Stimulated activated memory B cell treated with anti-CD40 and anti-IgM and Interleukin-4, amounts not matched to agents 10 μg/mL and 1 μg/mL and 100 μg/mL, for 72 hours (primary cell): ENCODE data around the gene KDM4F.

ENCODE experiments used
- ATAC-seq: fragments of 150-1000 bp; cut with Tn5 transposase; 2 replicates; pipeline ENCODE4 v1.10.0; 2021
- H3K27ac Mint-ChIP-seq: one replicate; pipeline ENCODE4 v1.8.0; 2022; ENCODE audit warnings: mild to moderate bottlenecking, mixed read lengths
- H3K27me3 Mint-ChIP-seq: one replicate; pipeline ENCODE4 v1.8.0; 2022; ENCODE audit warnings: mixed read lengths
- H3K36me3 Mint-ChIP-seq: one replicate; pipeline ENCODE4 v1.8.0; 2022; ENCODE audit warnings: mixed read lengths
- H3K4me1 Mint-ChIP-seq: one replicate; pipeline ENCODE4 v1.8.0; 2022; ENCODE audit warnings: mixed read lengths
- H3K4me3 Mint-ChIP-seq: one replicate; pipeline ENCODE4 v1.8.0; 2022; ENCODE audit warnings: mild to moderate bottlenecking, moderate library complexity, mixed read lengths
- H3K9me3 Mint-ChIP-seq: one replicate; pipeline ENCODE4 v1.8.0; 2022; ENCODE audit warnings: mixed read lengths

The KDM4F gene

GRCh38 chr11:95045812-95046211 is 3.4 kb upstream of the KDM4F start:
- peaks cover 42% of the 10 kb centered on the region for H3K27me3 Mint-ChIP-seq
- H3K36me3 Mint-ChIP-seq, result no peaks in the 10 kb centered on the region
- H3K4me3 Mint-ChIP-seq, result no peak overlapping the region
- ATAC-seq, result no peak
- H3K4me1 Mint-ChIP-seq, result peaks cover 12% of the 10 kb centered on the region
- H3K27ac Mint-ChIP-seq, result no peak overlapping the region
- no peaks in the 10 kb centered on the region for H3K9me3 Mint-ChIP-seq

DNA sequence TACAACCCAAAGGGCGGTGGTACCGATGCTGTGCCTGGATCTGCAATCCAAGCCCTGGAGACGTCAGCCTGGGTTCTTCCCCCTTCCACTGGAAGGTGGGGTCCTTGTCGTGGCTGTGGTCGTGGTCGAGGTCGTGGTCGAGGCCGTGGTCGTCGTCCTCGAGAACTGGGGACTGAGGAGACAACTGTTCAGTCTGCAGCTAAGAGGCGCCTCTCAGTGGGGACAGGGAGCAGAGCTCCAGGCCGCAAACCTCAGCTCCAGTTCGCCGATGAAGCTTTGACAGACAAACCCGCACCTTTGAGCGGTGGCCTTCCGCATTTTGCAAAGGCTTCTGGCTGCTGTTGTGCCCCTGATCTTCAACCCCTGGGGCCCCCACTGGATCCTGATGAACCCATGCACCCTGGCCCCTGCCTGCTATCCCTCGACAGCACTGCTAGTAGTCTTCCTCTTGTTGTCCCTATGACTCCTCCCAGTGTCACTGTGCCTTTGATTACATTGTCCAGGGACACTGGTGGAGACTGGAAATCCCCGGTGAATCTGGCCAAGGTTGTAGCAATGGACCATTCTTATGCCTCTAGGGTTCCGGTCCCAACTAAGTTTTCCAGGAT is 1.5 kb downstream of the KDM4F start:
- no peak for ATAC-seq
- H3K27ac Mint-ChIP-seq, result no peak overlapping the region
- peaks cover 15% of the 10 kb centered on the region for H3K27me3 Mint-ChIP-seq
- H3K36me3 Mint-ChIP-seq, result no peaks in the 10 kb centered on the region
- H3K4me3 Mint-ChIP-seq, result no peak overlapping the region
- H3K4me1 Mint-ChIP-seq, result peaks cover 9% of the 10 kb centered on the region
- no peaks in the 10 kb centered on the region for H3K9me3 Mint-ChIP-seq

DNA sequence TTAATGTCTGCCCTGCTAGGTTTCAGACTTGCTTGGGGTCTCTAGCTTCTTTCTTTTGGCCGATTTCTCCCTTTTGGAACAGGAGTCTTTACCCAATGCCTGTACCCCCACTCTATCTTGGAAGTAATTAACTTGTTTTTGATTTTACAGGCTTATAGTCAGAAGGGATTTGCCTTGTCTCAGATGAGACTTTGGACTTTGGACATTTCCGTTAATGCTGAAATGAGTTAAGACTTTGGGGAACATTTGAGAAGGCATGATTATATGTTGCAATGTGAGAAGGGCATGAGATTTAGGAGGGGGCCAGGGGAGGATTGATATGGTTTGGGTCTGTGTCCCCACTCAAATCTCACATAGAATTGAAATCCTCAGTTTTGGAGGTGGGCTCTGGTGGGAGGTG is 5.1 kb downstream of the KDM4F start:
- H3K27me3 Mint-ChIP-seq, result no peaks in the 10 kb centered on the region
- H3K4me3 Mint-ChIP-seq, result no peak overlapping the region
- no peaks in the 10 kb centered on the region for H3K36me3 Mint-ChIP-seq
- H3K27ac Mint-ChIP-seq, result no peak overlapping the region
- peaks cover 9% of the 10 kb centered on the region for H3K4me1 Mint-ChIP-seq
- no peak for ATAC-seq
- H3K9me3 Mint-ChIP-seq, result no peaks in the 10 kb centered on the region

DNA sequence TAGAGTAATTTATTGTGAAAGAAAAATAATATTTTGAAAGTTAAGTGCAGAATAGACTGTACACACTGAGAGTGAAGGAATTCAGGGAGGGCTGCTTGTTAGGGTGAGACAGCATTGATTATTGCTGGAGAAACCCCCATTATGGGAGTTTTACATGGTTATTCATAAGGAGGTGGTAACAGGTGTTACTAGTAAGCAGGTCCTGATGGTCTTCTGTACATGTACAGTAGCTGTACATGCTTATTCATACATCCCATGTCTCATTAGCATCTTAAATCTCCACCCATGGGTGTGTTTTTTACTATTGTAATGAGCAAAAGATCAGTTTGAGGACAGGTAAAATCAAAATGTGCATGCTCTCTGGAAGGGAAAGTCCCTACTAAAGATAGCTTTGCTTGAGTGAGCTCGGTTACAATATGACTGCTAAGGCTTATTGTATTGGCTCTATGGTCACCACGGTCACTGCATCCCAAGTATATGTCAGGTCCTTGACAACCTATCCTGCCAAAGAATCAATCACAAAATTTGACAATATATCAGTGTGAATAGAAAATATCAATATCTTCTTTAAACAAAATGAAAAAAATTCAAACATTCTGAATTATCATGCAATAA is 6.2 kb downstream of the KDM4F start:
- no peak overlapping the region for H3K4me3 Mint-ChIP-seq
- H3K27ac Mint-ChIP-seq, result no peak overlapping the region
- H3K36me3 Mint-ChIP-seq, result no peaks in the 10 kb centered on the region
- H3K9me3 Mint-ChIP-seq, result no peaks in the 10 kb centered on the region
- H3K27me3 Mint-ChIP-seq, result no peaks in the 10 kb centered on the region
- peaks cover 9% of the 10 kb centered on the region for H3K4me1 Mint-ChIP-seq
- ATAC-seq, result peak; percentile 79

GRCh38 chr11:95057959-95058358 is 8.7 kb downstream of the KDM4F start:
- Mint-ChIP-seq H3K36me3 (no peaks in the 10 kb centered on the region), H3K27ac (no peak overlapping the region), H3K4me1 (peaks cover 9% of the 10 kb centered on the region), H3K4me3 (no peak overlapping the region), H3K9me3 (no peaks in the 10 kb centered on the region), H3K27me3 (no peaks in the 10 kb centered on the region)
- no peak for ATAC-seq

- ATAC-seq, result no peak
- Mint-ChIP-seq H3K36me3 (no peaks in the 10 kb centered on the region), H3K9me3 (no peaks in the 10 kb centered on the region), H3K27me3 (no peaks in the 10 kb centered on the region), H3K4me1 (peaks cover 9% of the 10 kb centered on the region), H3K4me3 (no peak overlapping the region), H3K27ac (no peak overlapping the region)
Observed at GRCh38 chr11:95058621-95059020, 9.4 kb downstream of the KDM4F start.

GRCh38 chr11:95059046-95059445 is 9.8 kb downstream of the KDM4F start:
- H3K9me3 Mint-ChIP-seq, result no peaks in the 10 kb centered on the region
- H3K27ac Mint-ChIP-seq, result no peak overlapping the region
- H3K36me3 Mint-ChIP-seq, result no peaks in the 10 kb centered on the region
- H3K4me3 Mint-ChIP-seq, result no peak overlapping the region
- H3K4me1 Mint-ChIP-seq, result peaks cover 9% of the 10 kb centered on the region
- H3K27me3 Mint-ChIP-seq, result no peaks in the 10 kb centered on the region
- ATAC-seq, result no peak

GRCh38 chr11:95065336-95065735 is 16.1 kb downstream of the KDM4F start:
- H3K4me1 Mint-ChIP-seq, result peaks cover 25% of the 10 kb centered on the region
- no peak overlapping the region for H3K4me3 Mint-ChIP-seq

GRCh38 chr11:95066716-95067038 is 17.5 kb downstream of the KDM4F start, which contains the start of gene SRSF8:
SRSF8 (plus strand) TSS chr11:95066919; CDS start chr11:95067227, 308 bp downstream.
- Mint-ChIP-seq H3K4me1 (peaks cover 32% of the 10 kb centered on the region), H3K9me3 (no peaks in the 10 kb centered on the region), H3K27me3 (no peaks in the 10 kb centered on the region), H3K36me3 (peaks cover 14% of the 10 kb centered on the region), H3K27ac (peak within 1 kb of the TSS; percentile 97), H3K4me3 (peak within 1 kb of the TSS; percentile 100)
- peak; percentile 68 for ATAC-seq

More at GRCh38 chr11:95065336-95065735, 16.1 kb downstream of the KDM4F start:
- Mint-ChIP-seq H3K27me3 (no peaks in the 10 kb centered on the region), H3K9me3 (no peaks in the 10 kb centered on the region), H3K27ac (no peak overlapping the region), H3K36me3 (peaks cover 8% of the 10 kb centered on the region)
- no peak for ATAC-seq

DNA sequence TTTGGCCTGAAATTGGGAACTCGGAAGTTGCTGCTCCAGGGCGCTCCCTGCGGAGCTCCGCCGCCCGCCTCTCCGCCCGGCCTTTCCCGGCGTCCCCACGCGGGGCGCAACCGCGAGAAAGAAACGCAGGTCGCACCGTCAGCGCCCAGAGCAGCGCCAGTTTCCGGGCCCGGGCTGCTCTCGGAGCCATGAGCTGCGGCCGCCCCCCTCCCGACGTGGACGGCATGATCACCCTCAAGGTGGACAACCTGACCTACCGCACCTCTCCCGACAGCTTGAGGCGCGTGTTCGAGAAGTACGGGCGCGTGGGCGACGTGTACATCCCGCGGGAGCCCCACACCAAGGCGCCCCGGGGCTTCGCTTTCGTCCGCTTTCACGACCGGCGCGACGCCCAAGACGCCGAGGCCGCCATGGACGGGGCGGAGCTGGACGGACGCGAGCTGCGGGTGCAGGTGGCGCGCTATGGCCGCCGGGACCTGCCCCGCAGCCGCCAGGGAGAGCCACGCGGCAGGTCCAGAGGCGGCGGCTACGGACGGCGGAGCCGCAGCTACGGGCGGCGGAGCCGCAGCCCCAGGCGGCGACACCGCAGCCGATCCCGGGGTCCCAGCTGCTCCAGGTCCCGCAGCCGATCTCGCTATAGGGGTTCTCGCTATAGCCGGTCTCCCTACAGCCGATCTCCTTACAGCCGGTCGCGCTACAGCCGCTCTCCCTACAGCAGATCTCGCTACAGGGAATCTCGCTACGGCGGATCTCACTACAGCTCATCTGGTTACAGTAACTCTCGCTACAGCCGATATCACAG is 18.0 kb downstream of the KDM4F start:
- peak overlapping the region; percentile 97 for H3K27ac Mint-ChIP-seq

DNA sequence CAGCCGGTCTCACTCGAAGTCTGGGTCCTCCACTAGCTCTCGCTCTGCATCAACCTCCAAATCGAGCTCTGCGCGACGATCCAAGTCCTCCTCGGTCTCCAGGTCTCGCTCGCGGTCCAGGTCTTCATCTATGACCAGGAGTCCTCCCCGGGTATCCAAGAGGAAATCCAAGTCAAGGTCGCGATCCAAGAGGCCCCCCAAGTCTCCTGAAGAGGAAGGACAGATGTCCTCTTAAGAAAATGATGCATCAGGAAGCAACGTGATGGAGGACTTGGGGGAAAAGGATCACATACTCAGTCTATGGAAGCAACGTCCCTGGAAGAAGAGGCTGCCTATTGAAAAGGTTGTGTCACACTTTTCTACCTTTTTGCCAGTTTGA is 18.6 kb downstream of the KDM4F start:
- H3K27ac Mint-ChIP-seq, result peak overlapping the region; percentile 97
- no peaks in the 10 kb centered on the region for H3K27me3 Mint-ChIP-seq
- H3K4me3 Mint-ChIP-seq, result peak overlapping the region; percentile 100
- ATAC-seq, result no peak
- peaks cover 18% of the 10 kb centered on the region for H3K36me3 Mint-ChIP-seq
- H3K9me3 Mint-ChIP-seq, result no peaks in the 10 kb centered on the region
- peaks cover 36% of the 10 kb centered on the region for H3K4me1 Mint-ChIP-seq

More for the DNA sequence above, 18.0 kb downstream of the KDM4F start:
- peak; percentile 86 for ATAC-seq
- H3K36me3 Mint-ChIP-seq, result peaks cover 14% of the 10 kb centered on the region
- peak overlapping the region; percentile 100 for H3K4me3 Mint-ChIP-seq
- peaks cover 32% of the 10 kb centered on the region for H3K4me1 Mint-ChIP-seq
- H3K27me3 Mint-ChIP-seq, result no peaks in the 10 kb centered on the region
- H3K9me3 Mint-ChIP-seq, result no peaks in the 10 kb centered on the region

DNA sequence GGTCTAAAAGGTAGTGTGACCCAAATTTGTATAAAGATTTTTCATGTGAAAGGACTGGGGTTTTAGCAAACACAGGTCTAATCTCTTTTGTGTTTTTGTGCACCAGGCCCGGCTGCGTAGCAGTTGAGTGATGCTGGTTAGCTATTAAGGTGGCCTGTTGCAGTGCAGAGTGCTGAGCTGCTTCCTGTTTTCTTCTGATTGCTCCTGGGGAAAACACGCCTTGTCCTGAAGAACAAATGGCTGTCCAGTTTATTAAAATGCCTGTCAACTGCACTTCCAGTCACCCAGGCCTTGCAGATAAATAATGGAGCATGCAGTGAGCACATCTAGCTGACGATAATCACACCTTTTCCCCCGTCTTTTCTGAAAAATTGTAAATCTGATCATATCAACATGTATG is 19.3 kb downstream of the KDM4F start:
- no peaks in the 10 kb centered on the region for H3K9me3 Mint-ChIP-seq
- peaks cover 21% of the 10 kb centered on the region for H3K36me3 Mint-ChIP-seq
- H3K27me3 Mint-ChIP-seq, result no peaks in the 10 kb centered on the region
- peak overlapping the region; percentile 100 for H3K4me3 Mint-ChIP-seq
- peaks cover 38% of the 10 kb centered on the region for H3K4me1 Mint-ChIP-seq
- peak overlapping the region; percentile 97 for H3K27ac Mint-ChIP-seq
- ATAC-seq, result peak; percentile 81

DNA sequence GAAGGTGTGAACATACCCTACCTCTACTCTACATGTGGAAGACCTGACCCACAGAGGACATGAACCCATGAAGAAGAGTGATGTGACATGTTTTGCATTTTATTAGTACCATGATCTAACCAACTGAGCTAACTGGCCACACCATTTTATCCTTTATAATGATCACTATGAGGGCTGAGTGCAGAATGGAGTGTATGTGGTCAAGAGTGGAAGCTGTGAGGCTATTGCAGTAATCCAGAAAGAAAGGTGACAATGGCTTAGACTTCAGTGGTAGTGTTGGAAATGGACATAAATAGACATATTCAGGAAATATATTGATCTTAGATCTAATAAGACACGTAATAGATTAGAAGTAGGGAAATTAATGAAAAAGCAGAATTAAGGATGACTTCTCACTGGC is 21.2 kb downstream of the KDM4F start:
- peaks cover 21% of the 10 kb centered on the region for H3K36me3 Mint-ChIP-seq
- H3K4me1 Mint-ChIP-seq, result peaks cover 38% of the 10 kb centered on the region
- H3K27me3 Mint-ChIP-seq, result no peaks in the 10 kb centered on the region
- no peak overlapping the region for H3K27ac Mint-ChIP-seq
- ATAC-seq, result no peak
- H3K4me3 Mint-ChIP-seq, result no peak overlapping the region
- no peaks in the 10 kb centered on the region for H3K9me3 Mint-ChIP-seq

DNA sequence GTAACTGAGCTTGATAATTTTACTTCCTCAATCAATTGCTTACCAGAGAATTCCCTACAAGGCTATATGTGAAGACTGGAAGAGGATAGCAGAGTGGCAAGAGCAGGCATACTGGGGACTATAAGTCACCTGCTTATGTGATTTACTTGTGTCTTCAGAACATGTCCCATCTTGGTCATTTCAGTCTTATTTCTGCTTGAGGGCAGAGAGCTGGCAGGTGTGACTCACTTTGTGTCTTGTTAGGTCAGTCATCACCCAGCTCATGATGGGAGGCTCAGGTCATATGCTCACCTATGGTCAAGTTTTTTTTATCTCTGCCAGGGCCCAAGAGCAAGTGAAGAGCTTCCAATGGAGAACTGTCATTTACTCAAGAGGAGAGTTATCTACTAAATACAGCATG is 23.7 kb downstream of the KDM4F start:
- Mint-ChIP-seq H3K36me3 (peaks cover 21% of the 10 kb centered on the region), H3K9me3 (no peaks in the 10 kb centered on the region), H3K4me1 (peaks cover 39% of the 10 kb centered on the region), H3K27ac (no peak overlapping the region), H3K27me3 (no peaks in the 10 kb centered on the region), H3K4me3 (no peak overlapping the region)
- ATAC-seq, result no peak

DNA sequence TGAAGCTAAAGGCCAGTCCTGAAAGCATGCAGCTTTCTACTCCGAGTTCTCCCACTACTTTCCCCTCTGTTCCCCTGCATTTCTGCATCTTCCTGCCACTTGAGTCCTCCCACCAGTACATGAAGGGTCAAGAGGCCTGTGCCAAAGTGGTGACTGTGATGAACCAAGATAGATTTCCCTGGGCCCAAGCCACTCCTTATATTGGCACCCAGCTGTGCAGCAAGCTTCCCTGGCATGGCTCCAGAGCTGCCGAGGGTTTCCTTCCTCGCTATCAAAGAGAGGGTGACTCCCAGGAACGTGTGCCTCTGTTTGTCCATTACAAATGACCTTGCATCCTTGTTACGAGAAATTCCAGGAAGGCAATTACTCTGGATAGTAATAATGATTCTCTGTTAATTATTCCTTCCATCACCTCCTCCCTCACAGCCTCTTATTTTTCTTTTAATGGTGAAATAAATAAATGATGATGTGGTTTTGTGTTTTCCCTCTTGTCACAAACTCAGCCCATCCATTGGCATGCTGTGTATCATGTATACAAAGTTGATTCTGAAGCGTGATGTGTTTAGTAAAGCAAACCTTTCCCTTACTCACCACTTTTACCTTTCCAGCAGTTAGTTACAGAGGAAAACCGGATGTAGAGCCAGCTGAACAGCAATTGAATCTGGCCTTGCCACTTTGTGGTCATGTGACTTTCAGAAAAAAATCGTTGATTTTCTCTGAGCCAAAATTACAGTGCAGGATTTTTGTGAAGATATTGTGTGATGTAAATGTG is 25.8 kb downstream of the KDM4F start:
- H3K9me3 Mint-ChIP-seq, result no peaks in the 10 kb centered on the region
- H3K27ac Mint-ChIP-seq, result no peak overlapping the region

More for the DNA sequence above, 25.8 kb downstream of the KDM4F start:
- Mint-ChIP-seq H3K27me3 (no peaks in the 10 kb centered on the region), H3K36me3 (peaks cover 15% of the 10 kb centered on the region), H3K4me1 (peaks cover 23% of the 10 kb centered on the region), H3K4me3 (no peak overlapping the region)
- ATAC-seq, result no peak
